IMR-90 (cell line): ENCODE results near the gene NAPG. TPM values are rescaled to one million over a fixed set of nuclear protein-coding genes. Genes with fewer than 3 reads are reported as not detected.

Experiments used
- ATAC-seq: fragments of 200-7000 bp; cut with Tn5 transposase; 2 replicates; pipeline ENCODE4 v1.9.1; 2020; ENCODE audit warnings: low read depth, mild to moderate bottlenecking, moderate library complexity
- BruUV-seq: library from RNA; stranded (reverse); fragments of 400-500 nt; replicated peaks from 2 replicates; lab custom pipeline; 2021; lab: Mats Ljungman, UMichigan
- CTCF ChIA-PET: fragments of 300-600 bp; formaldehyde crosslinking; extraction: SDS; loops from one replicate; lab custom pipeline; 2021; ENCODE audit warnings: antibody characterized with exemption; lab: Yijun Ruan, JAX
- POLR2A ChIA-PET: fragments of 300-600 bp; sonication (Branson Sonifier 250); formaldehyde crosslinking; loops from one replicate; lab custom pipeline; 2022; ENCODE audit warnings: antibody characterized with exemption; ENCODE audit not compliant: unreplicated experiment; lab: Charles Lee
- DNase-seq: peaks from one replicate; pipeline ENCODE4 v3.0.0; 2013
- H2AFZ ChIP-seq: replicated peaks from 2 replicates; pipeline ENCODE3; 2013; ENCODE audit warnings: low read length, mild to moderate bottlenecking; ENCODE audit not compliant: poor library complexity
- H2AK5ac ChIP-seq: 2 replicates; pipeline ENCODE4 v1.6.1; 2013; ENCODE audit warnings: low read depth, low read length, inconsistent platforms
- H2AK9ac ChIP-seq: replicated peaks from 2 replicates; pipeline ENCODE3; 2013; ENCODE audit warnings: mild to moderate bottlenecking, low read depth, low read length, moderate library complexity; ENCODE audit not compliant: poor library complexity
- H2BK120ac ChIP-seq: 2 replicates; pipeline ENCODE4 v1.6.1; 2013; ENCODE audit warnings: low read depth, low read length, inconsistent platforms
- H2BK15ac ChIP-seq: 3 replicates; pipeline ENCODE4 v1.6.1; 2013; ENCODE audit warnings: low read depth, low read length, inconsistent platforms
- H2BK20ac ChIP-seq: 2 replicates; pipeline ENCODE4 v1.6.1; 2013; ENCODE audit warnings: low read depth, mild to moderate bottlenecking, inconsistent platforms, low read length, moderate library complexity
- H2BK5ac ChIP-seq: 2 replicates; pipeline ENCODE4 v1.6.1; 2013; ENCODE audit warnings: mild to moderate bottlenecking, low read depth, low read length, inconsistent platforms; ENCODE audit not compliant: poor library complexity, severe bottlenecking
- H3K14ac ChIP-seq: replicated peaks from 2 replicates; pipeline ENCODE4 v1.6.1; 2013; ENCODE audit warnings: low read depth, low read length, inconsistent platforms
- H3K18ac ChIP-seq: 2 replicates; pipeline ENCODE4 v1.6.1; 2013; ENCODE audit warnings: low read depth, low read length, control low read depth
- H3K23ac ChIP-seq: 2 replicates; pipeline ENCODE4 v1.6.1; 2013; ENCODE audit warnings: low read depth, low read length, inconsistent platforms
- H3K27ac ChIP-seq: 2 replicates; pipeline ENCODE4 v1.5.1; 2013; ENCODE audit warnings: mild to moderate bottlenecking, control low read depth, low read length; ENCODE audit not compliant: insufficient read depth
- H3K27me3 ChIP-seq: 2 replicates; pipeline ENCODE4 v1.6.1; 2013; ENCODE audit warnings: low read length; ENCODE audit not compliant: control insufficient read depth, insufficient read depth
- H3K36me3 ChIP-seq: 2 replicates; pipeline ENCODE4 v1.6.1; 2013; ENCODE audit warnings: low read length, mixed read lengths; ENCODE audit not compliant: control insufficient read depth, insufficient read depth
- H3K4ac ChIP-seq: 2 replicates; pipeline ENCODE4 v1.6.1; 2013; ENCODE audit warnings: low read depth, low read length, inconsistent platforms
- H3K4me1 ChIP-seq: 2 replicates; pipeline ENCODE4 v1.6.1; 2013; ENCODE audit warnings: low read length, mixed read lengths; ENCODE audit not compliant: control insufficient read depth, insufficient read depth
- H3K4me2 ChIP-seq: 2 replicates; pipeline ENCODE4 v1.6.1; 2013; ENCODE audit warnings: low read depth, mild to moderate bottlenecking, control low read depth, low read length, moderate library complexity
- H3K4me3 ChIP-seq: 2 replicates; pipeline ENCODE4 v1.5.1; 2013; ENCODE audit warnings: low read depth, mild to moderate bottlenecking, control low read depth, low read length, moderate library complexity; ENCODE audit not compliant: insufficient read depth
- H3K56ac ChIP-seq: 2 replicates; pipeline ENCODE4 v1.6.1; 2013; ENCODE audit warnings: low read length, inconsistent platforms; ENCODE audit not compliant: insufficient read depth; ENCODE audit errors: extremely low read depth
- H3K79me1 ChIP-seq, 2 experiments: 2 replicates each; pipeline ENCODE4 v1.6.1; 2013; ENCODE audit warnings: low read length in 2 of 2, inconsistent platforms in 1 of 2, low read depth in 1 of 2
- H3K9ac ChIP-seq: 2 replicates; pipeline ENCODE4 v1.6.1; 2013; ENCODE audit warnings: low read depth, low read length, control low read depth
- H3K9me1 ChIP-seq: 2 replicates; pipeline ENCODE4 v1.6.1; 2013; ENCODE audit warnings: low read length, inconsistent platforms; ENCODE audit not compliant: insufficient read depth
- H3K9me3 ChIP-seq: 2 replicates; pipeline ENCODE4 v1.6.1; 2013; ENCODE audit warnings: low read length; ENCODE audit not compliant: control insufficient read depth, insufficient read depth
- H4K20me1 ChIP-seq: 2 replicates; pipeline ENCODE4 v1.6.1; 2013; ENCODE audit warnings: low read length, inconsistent platforms; ENCODE audit not compliant: insufficient read depth
- H4K5ac ChIP-seq: 2 replicates; pipeline ENCODE4 v1.6.1; 2013; ENCODE audit warnings: mild to moderate bottlenecking, low read depth, low read length, control low read depth
- H4K8ac ChIP-seq, 2 experiments: 2 replicates each; pipeline ENCODE4 v1.6.1; 2013; ENCODE audit warnings: low read depth in 2 of 2, low read length in 2 of 2, control low read depth in 1 of 2, inconsistent platforms in 1 of 2
- H4K91ac ChIP-seq: 2 replicates; pipeline ENCODE4 v1.6.1; 2013; ENCODE audit warnings: low read depth, low read length, inconsistent platforms; ENCODE audit not compliant: insufficient read depth
- BHLHE40 ChIP-seq: fragments of 150-350 bp; IDR thresholded peaks from 2 replicates; pipeline ENCODE4 v1.6.1; 2016; ENCODE audit warnings: mild to moderate bottlenecking, low read depth, low read length
- CEBPB ChIP-seq: IDR thresholded peaks from 2 replicates; pipeline ENCODE4 v1.6.1; 2012; ENCODE audit warnings: low read depth, low read length, improper control_type of control experiment
- CHD1 ChIP-seq: IDR thresholded peaks from 2 replicates; pipeline ENCODE4 v1.6.1; 2012; ENCODE audit warnings: low read depth, low read length, improper control_type of control experiment
- CTCF ChIP-seq: conservative IDR thresholded peaks from 2 replicates; pipeline ENCODE4 v1.5.1; 2012; ENCODE audit warnings: mild to moderate bottlenecking, low read depth, low read length, improper control_type of control experiment
- ELK1 ChIP-seq: fragments of 150-350 bp; IDR thresholded peaks from 2 replicates; pipeline ENCODE4 v1.6.1; 2016; ENCODE audit warnings: low read depth, mild to moderate bottlenecking, low read length, moderate library complexity, borderline replicate concordance
- FOS ChIP-seq: fragments of 150-350 bp; IDR thresholded peaks from 2 replicates; pipeline ENCODE4 v1.6.1; 2016; ENCODE audit warnings: low read depth, low read length
- MAFK ChIP-seq: IDR thresholded peaks from 2 replicates; pipeline ENCODE4 v1.6.1; 2012; ENCODE audit warnings: low read depth, low read length, improper control_type of control experiment
- MAZ ChIP-seq: IDR thresholded peaks from 2 replicates; pipeline ENCODE4 v1.6.1; 2012; ENCODE audit warnings: low read depth, mild to moderate bottlenecking, low read length, improper control_type of control experiment, moderate library complexity, borderline replicate concordance
- MXI1 ChIP-seq: IDR thresholded peaks from 2 replicates; pipeline ENCODE4 v1.6.1; 2012; ENCODE audit warnings: low read depth, mild to moderate bottlenecking, low read length, moderate library complexity, borderline replicate concordance
- NFE2L2 ChIP-seq: fragments of 150-350 bp; IDR thresholded peaks from 2 replicates; pipeline ENCODE4 v1.6.1; 2016; ENCODE audit warnings: low read depth, mild to moderate bottlenecking, low read length
- POLR2A ChIP-seq: IDR thresholded peaks from 2 replicates; pipeline ENCODE4 v1.6.1; 2012; ENCODE audit warnings: mild to moderate bottlenecking, low read depth, low read length
- RAD21 ChIP-seq: IDR thresholded peaks from 2 replicates; pipeline ENCODE4 v1.6.1; 2012; ENCODE audit warnings: low read length, improper control_type of control experiment
- RCOR1 ChIP-seq: IDR thresholded peaks from 2 replicates; pipeline ENCODE4 v1.6.1; 2012; ENCODE audit warnings: mild to moderate bottlenecking, low read length, improper control_type of control experiment; ENCODE audit not compliant: insufficient replicate concordance
- RFX5 ChIP-seq: IDR thresholded peaks from 2 replicates; pipeline ENCODE4 v1.8.0; 2012; ENCODE audit warnings: low read depth, mild to moderate bottlenecking, low read length, moderate library complexity
- SMC3 ChIP-seq: fragments of 150-350 bp; IDR thresholded peaks from 2 replicates; pipeline ENCODE4 v1.6.1; 2016; ENCODE audit warnings: low read depth, mild to moderate bottlenecking, antibody characterized with exemption, low read length, moderate library complexity
- USF2 ChIP-seq: fragments of 150-350 bp; IDR thresholded peaks from 2 replicates; pipeline ENCODE4 v1.6.1; 2017; ENCODE audit warnings: mild to moderate bottlenecking, antibody characterized with exemption, low read length, low read depth
- WGBS, 2 experiments: methylation state at CpG; one replicate each; pipeline versions ENCODE4 v1.1.5 to v1.1.7; 2013; ENCODE audit warnings: missing lambda C conversion rate in 2 of 2; ENCODE audit not compliant: insufficient read length in 1 of 2; ENCODE audit errors: extremely low coverage in 2 of 2; 5-methylcytosine and 5-hydroxymethylcytosine counted together
- dilution Hi-C: fragments of 300-500 bp; cut with HindIII; formaldehyde crosslinking; loops from one replicate; pipeline ENCODE4 v1.14.3; 2018; ENCODE audit warnings: low sequenced_read_pairs; ENCODE audit not compliant: unreplicated experiment
- in situ Hi-C: fragments of 300-500 bp; cut with MboI; formaldehyde crosslinking; loops from 3 replicates; pipeline ENCODE4 v1.14.3; 2019; ENCODE audit warnings: low sequenced_read_pairs, inconsistent platforms, mixed read lengths
- intact Hi-C: fragments of 100-400 bp; cut with micrococcal nuclease; formaldehyde crosslinking; loops from 2 replicates; pipeline ENCODE4 v1.10.0; 2022
- polyA plus RNA-seq, 3 experiments: library from polyadenylated mRNA; depleted of rRNA; stranded (reverse); fragments of >200 nt; gene quantifications; 2 replicates each; pipeline ENCODE4 v1.2.3, GENCODE V29; 2012; ENCODE audit warnings: low replicate concordance in 1 of 3
- total RNA-seq: library from RNA; depleted of rRNA; stranded (reverse); fragments of >200 nt; gene quantifications from 2 replicates; pipeline ENCODE4 v1.2.3, GENCODE V29; 2012

The NAPG gene
- total and polyA plus RNA-seq, 2 of the 4 experiments (the other 2 are of a cell fraction), result 13.0 to 32.8 TPM

GRCh38 chr18:10528439-10528838, 2.6 kb downstream of the NAPG start:
- Histone ChIP-seq H2AK5ac (no peak overlapping the region), H2BK5ac (no peak overlapping the region), H3K4me2 (no peak overlapping the region), H3K9me1 (peaks cover 13% of the 10 kb centered on the region), H3K14ac (no peak overlapping the region), H2BK20ac (no peak overlapping the region), H2BK15ac (no peak overlapping the region), H2BK120ac (no peak overlapping the region), H2AK9ac (no peak overlapping the region), H3K36me3 (no peaks in the 10 kb centered on the region), H3K27ac (no peak overlapping the region), H3K9me3 (no peaks in the 10 kb centered on the region), H4K91ac (no peak overlapping the region), H4K20me1 (peaks cover 29% of the 10 kb centered on the region), H3K56ac (no peak overlapping the region), H3K18ac (no peak overlapping the region), H3K9ac (no peak overlapping the region), H2AFZ (no peak overlapping the region), H4K8ac (no peak overlapping the region), H4K5ac (no peak overlapping the region), H3K4ac (no peak overlapping the region), H3K79me1 (peaks cover 6 to 43% of the 10 kb centered on the region in 2 experiments; a peak in 3 of 4 replicates), H3K4me1 (peaks cover 10% of the 10 kb centered on the region), H3K4me3 (no peak overlapping the region), H3K27me3 (no peaks in the 10 kb centered on the region), H3K23ac (no peak overlapping the region)
- ATAC-seq (no peak), DNase-seq (no peak)
- POLR2A ChIA-PET, result no interaction called here
- no TSS peak for BruUV-seq
- intact Hi-C loops, result loop anchor here (10.0 kb wide), 1 partner anchor 844 kb away; no protein-coding TSS in a partner anchor
- dilution Hi-C loops, result no loop called here
- in situ Hi-C loops, result no loop called here
- CTCF ChIA-PET, result interaction anchor here (1.0 kb wide), 1 partner anchor 557 kb away, joined by 3 read pairs; no protein-coding TSS in a partner anchor
- TF ChIP-seq CHD1 (no peak), NFE2L2 (no peak), CTCF (no peak), MXI1 (no peak), RCOR1 (no peak), BHLHE40 (no peak), SMC3 (no peak), POLR2A (no peak), RAD21 (no peak), MAZ (no peak), MAFK (no peak), ELK1 (no peak), FOS (no peak), CEBPB (no peak), USF2 (no peak), RFX5 (no peak)
- 67% methylated on average over 1 of the region's 3 CpGs; no CpG with 5 or more reads in 1 of the 2 experiments for WGBS, 2 experiments
